Fibroblast of mammary gland (primary cell): ENCODE data around the gene ZSCAN12.
"Not testable (repeated sequence)": the region's sequence is repeated elsewhere in the genome, so short reads cannot be mapped to it uniquely, and the experiment has no call there.

Source experiments
- DNase-seq: peaks from one replicate; pipeline ENCODE4 v3.0.0-alpha.2; 2010; ENCODE audit warnings: low read depth
- H3K4me3 ChIP-seq: 2 replicates; pipeline ENCODE4 v1.5.1; 2011; ENCODE audit warnings: low read depth, mild to moderate bottlenecking, low read length, moderate library complexity; ENCODE audit not compliant: control insufficient read depth
- CTCF ChIP-seq: conservative IDR thresholded peaks from 2 replicates; pipeline ENCODE4 v1.5.1; 2011; ENCODE audit warnings: low read depth, low read length, inconsistent platforms; ENCODE audit not compliant: control insufficient read depth, insufficient read depth

Gene ZSCAN12

GRCh38 chr6:28369463-28369862 lies 30.1 kb downstream of the ZSCAN12 start:
- no peak for TF ChIP-seq CTCF
- DNase-seq: no peak
- H3K4me3 ChIP-seq: no peak overlapping the region

GRCh38 chr6:28368522-28368921 lies 31.0 kb downstream of the ZSCAN12 start:
- no peak for TF ChIP-seq CTCF
- DNase-seq: no peak
- no peak overlapping the region for H3K4me3 ChIP-seq

- not testable (repeated sequence) for H3K4me3 ChIP-seq, DNase-seq
Measured at GRCh38 chr6:28365590-28365989, 34.0 kb downstream of the ZSCAN12 start.

GRCh38 chr6:28360961-28361360 lies 38.6 kb downstream of the ZSCAN12 start:
- no peak for TF ChIP-seq CTCF
- H3K4me3 ChIP-seq: no peak overlapping the region
- DNase-seq: no peak

GRCh38 chr6:28359562-28359961 lies 40.0 kb downstream of the ZSCAN12 start:
- not testable (repeated sequence) for H3K4me3 ChIP-seq, DNase-seq

GRCh38 chr6:28357036-28357435 lies 42.5 kb downstream of the ZSCAN12 start:
- H3K4me3 ChIP-seq: no peak overlapping the region
- no peak for TF ChIP-seq CTCF
- DNase-seq: peak; percentile 7

- H3K4me3 ChIP-seq: no peak overlapping the region
- TF ChIP-seq CTCF: no peak
- DNase-seq: no peak
Measured at GRCh38 chr6:28356666-28357020, 42.9 kb downstream of the ZSCAN12 start.

GRCh38 chr6:28355743-28356665 lies 43.5 kb downstream of the ZSCAN12 start:
- peak; percentile 73 for TF ChIP-seq CTCF
- peak; percentile 89 for DNase-seq
- peak overlapping the region; percentile 82 for H3K4me3 ChIP-seq
